Activated CD4-positive, alpha-beta T cell treated with anti-CD3 and anti-CD28 coated beads, Interleukin-2, amount 50 U/mL, for 24 hours (primary cell): ENCODE results near the gene C4orf51.
"Not testable (repeated sequence)": the region's sequence is repeated elsewhere in the genome, so short reads cannot be mapped to it uniquely, and the experiment has no call there.

ENCODE experiments used
- DNase-seq, 2 donors: peaks; one replicate each; pipeline ENCODE4 v3.0.0-alpha.2; 2020; ENCODE audit warnings: low read depth in 1 of 2, low spot score in 1 of 2

The C4orf51 gene

GRCh38 chr4:145679991-145680455, at the start of gene C4orf51:
C4orf51 (plus strand) TSS chr4:145680146; CDS start chr4:145680204, 58 bp downstream.
- DNase-seq: no peak

GRCh38 chr4:145635117-145635516, 44.8 kb upstream of the C4orf51 start:
- DNase-seq: no peak

GRCh38 chr4:145635630-145636029, 44.3 kb upstream of the C4orf51 start:
- no peak for DNase-seq

GRCh38 chr4:145639186-145639698, 40.7 kb upstream of the C4orf51 start:
- no peak for DNase-seq

- not testable (repeated sequence) for DNase-seq
Measured at GRCh38 chr4:145640236-145640635, 39.7 kb upstream of the C4orf51 start.

- DNase-seq: no peak
Measured at GRCh38 chr4:145643295-145643694, 36.7 kb upstream of the C4orf51 start.

- no peak for DNase-seq
Measured at GRCh38 chr4:145644699-145645098, 35.2 kb upstream of the C4orf51 start.

GRCh38 chr4:145656156-145656555, 23.8 kb upstream of the C4orf51 start:
- DNase-seq: no peak

GRCh38 chr4:145660064-145660463, 19.9 kb upstream of the C4orf51 start:
- DNase-seq: no peak

- DNase-seq: no peak
Measured at GRCh38 chr4:145663194-145663593, 16.8 kb upstream of the C4orf51 start.

- DNase-seq: no peak
Measured at GRCh38 chr4:145665773-145666172, 14.2 kb upstream of the C4orf51 start.

GRCh38 chr4:145670422-145670821, 9.5 kb upstream of the C4orf51 start:
- no peak for DNase-seq

GRCh38 chr4:145679520-145679919, 426 bp upstream of the C4orf51 start:
- DNase-seq: no peak

GRCh38 chr4:145680902-145681301, 956 bp downstream of the C4orf51 start:
- DNase-seq: no peak

GRCh38 chr4:145681518-145681917, 1.6 kb downstream of the C4orf51 start:
- DNase-seq: no peak

GRCh38 chr4:145681956-145682355, 2.0 kb downstream of the C4orf51 start:
- DNase-seq: no peak

- no peak for DNase-seq
Measured at GRCh38 chr4:145686991-145687390, 7.0 kb downstream of the C4orf51 start.

- no peak for DNase-seq
Measured at GRCh38 chr4:145690610-145691009, 10.7 kb downstream of the C4orf51 start.

- DNase-seq: not testable (repeated sequence)
Measured at GRCh38 chr4:145691416-145691815, 11.5 kb downstream of the C4orf51 start.

- no peak for DNase-seq
Measured at GRCh38 chr4:145694929-145695328, 15.0 kb downstream of the C4orf51 start.

GRCh38 chr4:145697332-145697731, 17.4 kb downstream of the C4orf51 start:
- DNase-seq: no peak

GRCh38 chr4:145698507-145698906, 18.6 kb downstream of the C4orf51 start:
- no peak for DNase-seq

- DNase-seq: no peak
Measured at GRCh38 chr4:145703850-145704497, 24.0 kb downstream of the C4orf51 start.
